HG02623 (cell line): Measurements from ENCODE around the gene JSRP1.

Experiments used
- ATAC-seq: cut with Tn5 transposase; IDR thresholded peaks from one replicate; pipeline ENCODE4 v1.9.1; 2021; ENCODE audit warnings: moderate library complexity; ENCODE audit not compliant: unreplicated experiment

JSRP1 gene, protein sequence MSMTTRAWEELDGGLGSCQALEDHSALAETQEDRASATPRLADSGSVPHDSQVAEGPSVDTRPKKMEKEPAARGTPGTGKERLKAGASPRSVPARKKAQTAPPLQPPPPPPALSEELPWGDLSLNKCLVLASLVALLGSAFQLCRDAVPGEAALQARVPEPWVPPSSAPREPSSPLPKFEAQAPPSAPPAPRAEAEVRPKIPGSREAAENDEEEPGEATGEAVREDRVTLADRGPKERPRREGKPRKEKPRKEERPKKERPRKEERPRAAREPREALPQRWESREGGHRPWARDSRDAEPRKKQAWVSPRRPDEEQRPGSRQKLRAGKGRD

DNA sequence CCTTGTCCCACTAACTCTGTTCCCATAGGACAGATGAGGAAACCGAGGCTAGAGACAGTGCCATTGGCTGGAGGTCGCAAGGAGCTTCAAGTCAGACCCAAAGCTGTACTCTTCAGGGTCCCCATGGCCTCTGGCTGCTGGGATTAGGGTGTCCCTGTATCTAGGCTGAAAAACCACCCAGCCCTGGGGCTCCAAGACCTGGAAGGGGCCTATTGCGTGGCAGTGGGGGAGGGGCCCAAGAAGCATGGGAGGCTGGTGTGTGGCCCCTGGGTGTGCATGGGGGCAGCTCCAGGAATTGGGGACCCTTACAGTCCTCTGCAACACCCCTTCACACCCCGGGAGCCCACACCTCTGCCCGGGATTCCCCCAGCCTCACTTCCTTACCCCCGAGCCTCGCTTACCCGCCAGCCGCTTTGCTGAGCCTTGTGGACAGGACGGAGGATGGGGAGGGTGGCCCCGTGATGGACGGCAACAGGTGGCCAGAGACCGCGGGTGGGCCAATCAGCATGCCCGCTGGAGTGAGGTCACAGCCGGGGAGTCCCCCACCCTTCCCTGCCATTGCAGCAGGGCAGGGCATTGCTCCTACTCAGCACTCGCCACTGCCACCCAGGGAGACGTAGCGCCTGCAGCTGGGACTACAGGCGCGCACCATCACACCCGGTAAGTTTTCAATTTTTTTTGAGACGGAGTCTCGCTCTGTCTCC lies at the start of gene JSRP1:
JSRP1 (minus strand) TSS at position 436 of the 704 bp plus-strand sequence. CDS start 1,103 bp downstream, outside the sequence.
- no peak for ATAC-seq

DNA sequence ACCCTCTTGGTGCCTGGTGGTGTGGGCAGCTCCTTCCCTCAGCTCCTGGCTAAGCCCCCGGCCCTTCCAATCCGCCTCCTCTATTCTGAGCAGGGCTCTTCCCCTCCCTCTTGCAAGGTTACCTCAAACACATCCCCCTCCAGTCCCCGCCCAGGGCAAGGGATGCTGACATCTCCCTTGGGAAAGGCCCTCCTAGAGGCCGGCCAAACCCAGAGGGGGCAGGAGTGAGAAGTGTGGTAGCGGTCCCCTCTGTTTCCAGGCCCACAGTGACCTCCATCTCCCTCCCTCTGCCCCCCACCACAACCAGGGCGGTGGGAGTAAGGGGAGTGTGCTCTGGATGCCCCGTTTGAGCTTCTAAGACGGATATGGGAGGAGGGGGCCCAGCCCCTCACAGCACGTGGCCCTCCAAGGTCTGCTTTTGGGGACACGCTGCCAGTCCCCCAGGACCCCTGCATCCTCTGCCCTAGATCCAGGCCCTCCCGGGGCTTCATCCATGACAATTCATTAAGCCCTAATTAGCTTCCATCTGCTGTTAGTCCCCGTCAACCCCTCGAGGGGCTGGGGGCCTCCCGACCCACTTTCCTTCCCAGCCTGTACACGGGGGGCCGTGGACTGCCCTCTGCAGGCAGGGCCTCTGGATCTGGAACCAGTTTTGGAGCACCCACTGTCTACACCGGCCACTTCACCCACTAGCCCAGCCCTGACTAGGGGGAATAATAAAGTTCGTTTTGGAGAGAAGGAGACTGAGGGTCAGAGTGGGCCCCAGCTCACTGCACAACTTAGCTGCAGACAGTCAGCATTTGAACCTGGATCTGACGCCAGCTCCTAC lies 49.4 kb upstream of the JSRP1 start:
- ATAC-seq: no peak

DNA sequence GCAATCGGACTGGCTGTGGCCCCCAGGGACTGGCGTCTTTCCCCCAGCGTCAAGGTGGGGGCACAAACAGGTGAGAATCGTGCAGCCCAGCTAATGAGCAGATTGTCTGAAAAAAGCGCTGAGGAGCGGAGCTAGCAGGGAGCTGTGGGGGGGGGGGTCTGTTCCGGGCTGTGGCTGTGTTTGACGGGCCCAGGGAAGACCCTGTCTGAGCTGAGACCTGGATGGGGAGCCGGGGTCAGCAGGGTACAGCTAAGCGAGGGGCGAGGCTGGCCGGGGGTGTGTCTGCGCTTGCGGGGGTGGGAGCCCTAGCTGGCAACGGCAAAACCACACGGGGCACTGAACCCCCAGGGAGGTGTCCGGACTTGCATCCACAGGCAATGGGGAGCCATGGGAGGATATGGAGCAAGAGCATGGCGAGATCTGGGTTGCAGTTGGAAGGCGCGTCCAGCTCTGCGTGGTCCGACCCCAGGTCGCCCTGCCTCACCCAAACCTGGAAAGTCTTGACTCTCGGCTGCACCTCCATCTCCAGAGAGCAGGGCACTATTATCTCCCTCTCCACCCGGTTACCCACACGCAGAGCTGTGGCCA lies 47.1 kb upstream of the JSRP1 start:
- ATAC-seq: no peak

DNA sequence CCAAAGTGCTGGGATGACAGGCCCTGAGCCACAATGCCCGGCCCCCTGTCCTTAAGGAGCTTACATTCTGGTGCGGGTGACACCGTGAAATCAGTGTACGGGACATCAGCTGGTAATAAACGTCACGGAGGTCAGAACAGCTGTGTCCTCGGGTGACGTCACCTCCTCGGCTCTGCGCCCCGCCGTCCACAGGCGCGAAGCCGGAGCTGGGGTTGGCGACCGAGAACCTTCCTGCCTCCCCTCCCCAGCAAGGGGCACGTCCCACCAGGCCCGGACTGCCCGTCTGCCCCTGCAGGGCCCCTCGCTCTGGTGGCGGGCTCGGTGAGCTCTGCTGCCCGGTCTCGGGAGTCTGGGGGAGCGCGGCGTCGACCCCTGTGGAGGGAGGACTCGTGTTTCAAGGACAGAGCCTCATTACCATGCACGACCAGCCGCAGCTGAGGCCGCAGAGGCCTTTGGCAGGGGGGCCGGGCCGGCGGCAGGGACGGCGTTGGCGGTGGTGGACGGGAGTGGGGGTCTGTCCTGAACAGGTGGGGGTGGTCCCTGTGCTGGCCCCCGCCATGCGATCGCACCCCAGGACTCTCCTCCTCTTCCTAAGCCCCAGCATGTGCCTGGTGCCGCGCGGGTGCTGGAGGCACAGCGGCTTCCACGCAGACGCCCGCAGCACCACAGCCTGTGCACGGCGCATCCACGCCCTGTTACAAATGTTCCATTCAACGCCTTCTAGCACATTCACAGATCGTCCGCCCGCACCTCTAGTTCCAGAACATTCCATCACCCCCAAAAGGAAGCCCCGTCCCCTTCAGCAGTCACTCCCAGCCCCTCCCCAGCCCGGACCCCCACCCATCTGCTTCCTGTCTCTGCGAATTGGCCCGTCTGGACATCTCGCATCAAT lies 46.3 kb upstream of the JSRP1 start:
- ATAC-seq: no peak

DNA sequence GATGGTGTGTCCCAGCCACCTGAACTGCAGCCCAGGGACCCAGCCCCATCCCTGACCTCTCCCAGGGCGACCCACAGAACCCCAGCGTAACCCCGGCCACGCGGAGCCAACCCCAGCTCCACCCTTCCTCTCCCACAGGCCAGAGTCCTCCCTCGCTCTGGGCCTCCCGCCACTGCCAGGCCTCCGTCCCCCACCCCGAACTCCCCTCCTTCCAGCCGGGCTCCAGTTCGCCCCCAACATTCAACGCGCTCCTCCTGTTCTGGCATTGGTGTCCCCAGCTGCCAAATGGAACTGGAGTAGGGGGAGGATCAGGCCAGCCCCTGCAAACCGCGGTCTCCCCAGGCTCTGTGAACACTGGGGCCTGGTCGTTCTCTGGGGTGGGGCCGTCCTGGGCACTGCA lies 44.3 kb upstream of the JSRP1 start:
- no peak for ATAC-seq

DNA sequence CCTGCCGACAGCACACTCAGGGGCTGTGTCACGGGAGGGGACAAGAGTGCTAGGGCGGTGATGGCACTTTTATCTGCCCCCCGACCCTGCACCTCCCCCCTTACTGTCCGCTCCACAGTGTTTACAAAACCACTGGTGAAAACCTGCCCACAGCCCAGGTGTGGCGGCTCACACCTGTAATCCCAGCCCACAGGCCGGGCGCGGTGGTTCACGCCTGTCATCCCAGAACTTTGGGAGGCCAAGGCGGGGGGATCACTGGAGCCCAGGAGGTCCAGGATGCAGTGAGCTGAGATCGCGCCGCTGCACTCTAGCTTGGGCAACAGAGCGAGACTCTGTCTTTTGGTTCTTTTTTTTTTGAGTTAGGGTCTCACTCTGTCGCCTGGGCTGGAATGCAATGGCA lies 39.9 kb upstream of the JSRP1 start:
- ATAC-seq: no peak

DNA sequence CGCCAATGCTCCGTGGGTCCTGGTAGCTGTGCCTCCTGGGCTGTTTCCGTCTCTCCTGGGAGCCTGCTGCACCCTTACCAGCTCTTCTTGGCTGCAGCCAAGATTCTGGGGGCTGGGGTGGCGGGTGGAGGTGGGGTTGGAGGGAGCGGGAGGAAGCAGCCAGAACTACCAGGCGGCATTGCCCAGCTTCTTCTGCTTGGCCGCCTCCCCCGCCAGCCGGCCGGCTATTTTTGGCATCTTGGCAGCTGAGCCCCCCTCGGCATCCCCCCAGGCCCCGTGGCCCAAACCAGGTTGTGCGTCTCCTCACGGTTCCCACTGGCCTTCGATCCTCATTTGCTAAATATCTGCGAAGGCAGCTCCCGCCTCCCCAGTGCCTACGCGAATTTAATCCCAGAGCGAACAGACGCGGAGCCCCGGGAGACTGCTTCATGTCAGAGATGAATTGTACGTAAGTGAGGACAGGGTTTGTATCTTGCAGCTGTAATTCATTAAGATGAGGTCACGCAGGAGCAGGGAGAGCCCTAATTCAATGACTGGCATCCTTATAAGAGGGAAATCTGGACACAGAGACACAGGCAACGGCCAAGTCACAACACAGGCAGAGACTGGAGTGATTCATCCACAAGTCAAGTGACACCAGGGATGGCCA lies 38.6 kb upstream of the JSRP1 start:
- ATAC-seq: no peak

DNA sequence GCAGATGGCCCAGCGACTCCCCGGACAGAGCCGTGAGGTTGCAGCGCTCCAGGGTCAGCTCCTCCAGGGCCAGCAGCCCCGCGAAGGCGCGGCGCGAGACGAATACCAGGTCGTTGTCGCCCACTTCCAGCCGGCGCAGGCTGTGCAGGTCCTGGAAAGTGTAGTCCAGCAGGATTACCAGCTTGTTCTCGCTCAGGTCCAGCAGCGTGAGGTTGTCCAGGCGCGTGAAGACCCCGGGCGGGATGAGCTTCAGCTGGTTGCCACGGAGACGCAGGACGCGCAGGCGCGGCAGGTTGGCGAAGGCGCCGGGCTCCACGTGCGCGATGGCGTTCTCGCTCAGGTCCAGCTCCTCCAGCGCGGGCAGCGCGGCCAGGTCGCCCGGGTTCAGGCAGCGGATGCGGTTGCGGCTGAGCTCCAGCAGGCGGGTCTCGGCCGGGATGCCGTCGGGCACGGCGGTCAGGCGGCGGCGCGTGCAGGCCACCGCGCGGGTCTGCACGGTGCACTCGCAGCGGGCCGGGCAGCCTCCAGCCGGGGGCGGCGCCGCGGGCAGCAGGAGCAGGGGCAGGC lies 35.1 kb upstream of the JSRP1 start:
- ATAC-seq: no peak

DNA sequence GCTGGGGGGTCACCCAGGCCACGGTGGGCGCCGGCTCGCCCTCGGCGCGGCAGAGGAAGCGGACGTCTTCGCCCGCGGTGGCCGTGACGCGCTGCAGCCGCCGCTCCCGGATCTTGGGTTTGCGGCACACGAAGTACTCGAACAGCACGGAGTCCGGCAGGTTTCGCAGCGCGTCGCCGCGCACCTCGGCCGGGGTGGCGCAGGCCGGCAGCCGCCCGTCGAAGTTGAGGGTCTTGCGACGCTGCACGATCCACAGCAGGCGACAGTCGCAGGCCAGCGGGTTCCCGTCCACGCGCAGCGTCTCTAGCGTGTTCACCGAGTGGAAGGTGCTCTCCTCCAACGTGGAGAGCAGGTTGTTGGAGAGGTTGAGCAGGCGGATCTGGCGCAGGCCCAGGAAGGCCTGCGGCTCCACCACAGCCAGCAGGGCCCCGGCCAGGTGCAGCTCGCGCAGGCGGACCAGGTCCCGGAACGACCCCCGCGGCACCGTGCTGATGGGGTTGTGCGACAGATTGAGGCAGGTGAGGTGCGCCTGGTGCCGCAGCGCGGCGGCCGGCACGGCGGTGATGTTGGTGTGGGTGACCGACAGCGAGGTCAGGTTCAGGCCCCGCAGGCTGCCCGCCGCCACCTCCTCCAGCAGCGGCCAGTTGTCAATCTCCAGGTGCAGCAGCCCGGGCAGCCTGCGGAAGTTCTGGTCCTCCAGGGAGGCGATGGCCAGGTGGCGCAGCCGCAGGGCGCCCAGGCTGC lies 34.4 kb upstream of the JSRP1 start:
- ATAC-seq: no peak

DNA sequence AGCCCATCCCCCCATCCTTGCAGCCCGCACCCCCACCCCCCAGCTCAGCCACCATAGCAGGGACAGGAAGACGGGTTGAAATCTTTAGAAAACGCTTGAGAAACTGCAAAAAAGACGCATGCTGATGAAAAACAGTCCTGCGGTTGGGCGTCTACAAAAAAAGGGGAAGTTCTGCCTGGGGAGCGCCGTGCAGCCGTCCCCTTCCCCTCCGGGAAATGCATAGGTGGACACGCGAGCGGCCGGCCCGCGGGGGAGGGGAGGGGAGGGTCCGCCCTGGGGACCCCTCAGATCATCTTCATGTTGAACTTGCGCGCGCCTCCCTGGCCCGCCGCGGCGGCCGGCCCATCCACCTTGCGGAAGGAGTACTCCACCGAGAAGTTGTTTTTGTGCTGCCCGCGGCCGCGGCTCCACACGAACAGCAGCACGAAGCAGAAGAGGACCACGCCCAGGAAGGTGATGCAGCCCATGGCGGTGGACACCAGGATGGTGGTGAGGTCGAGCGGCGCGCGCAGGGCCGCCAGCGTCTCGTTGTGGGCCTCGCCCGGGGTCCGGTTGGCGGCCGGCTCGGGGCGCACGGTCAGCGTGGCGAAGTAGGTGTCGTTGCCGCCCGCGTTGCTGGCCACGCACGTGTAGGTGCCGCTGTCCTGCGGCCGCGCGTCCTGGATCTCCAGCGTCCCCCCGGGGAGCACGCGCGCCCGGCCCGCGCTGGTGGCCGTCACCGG lies 33.7 kb upstream of the JSRP1 start:
- ATAC-seq: no peak

DNA sequence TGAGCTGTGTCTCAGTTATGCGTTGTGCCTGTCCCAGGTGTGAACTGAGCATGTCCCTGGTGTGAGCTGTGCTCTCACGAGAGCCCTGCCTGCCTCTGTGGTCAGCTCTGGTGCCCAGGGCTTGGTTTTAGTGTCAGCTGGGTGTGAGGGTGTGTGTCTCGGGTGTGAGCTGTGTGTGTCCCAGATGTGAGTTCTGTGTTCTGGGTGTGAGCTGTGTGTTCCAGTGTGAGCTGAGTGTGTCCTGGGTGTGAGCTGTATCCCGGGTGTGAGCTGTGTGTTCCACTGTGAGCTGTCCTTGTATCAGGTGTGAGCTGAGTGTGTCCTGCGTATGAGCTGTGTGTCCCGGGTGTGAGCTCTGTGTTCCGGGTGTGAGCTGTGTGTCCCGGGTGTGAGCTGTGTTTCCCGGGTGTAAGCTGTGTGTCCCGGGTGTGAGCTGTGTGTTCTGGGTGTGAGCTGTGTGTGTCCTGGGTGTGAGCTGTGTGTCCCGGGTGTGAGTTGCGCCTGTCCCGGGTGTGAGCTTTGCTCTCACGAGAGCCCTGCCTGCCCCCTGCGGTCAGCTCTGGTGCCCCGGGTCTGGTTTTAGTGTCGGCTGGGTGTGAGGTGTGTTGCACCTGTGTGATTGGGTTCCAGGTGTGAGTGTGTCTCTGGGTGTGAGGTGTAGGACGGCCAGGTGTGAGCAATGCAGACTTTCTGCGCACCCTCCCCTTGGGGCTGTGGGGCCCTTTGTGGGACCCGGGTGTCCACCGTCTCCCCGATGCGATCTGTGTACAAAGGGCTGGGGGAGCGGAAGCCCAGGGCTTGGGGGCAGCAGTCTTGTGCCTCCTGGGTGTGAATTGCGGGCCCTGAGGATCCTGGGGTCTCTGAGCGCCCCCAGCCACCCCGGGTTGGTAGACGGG lies 32.8 kb upstream of the JSRP1 start:
- no peak for ATAC-seq

DNA sequence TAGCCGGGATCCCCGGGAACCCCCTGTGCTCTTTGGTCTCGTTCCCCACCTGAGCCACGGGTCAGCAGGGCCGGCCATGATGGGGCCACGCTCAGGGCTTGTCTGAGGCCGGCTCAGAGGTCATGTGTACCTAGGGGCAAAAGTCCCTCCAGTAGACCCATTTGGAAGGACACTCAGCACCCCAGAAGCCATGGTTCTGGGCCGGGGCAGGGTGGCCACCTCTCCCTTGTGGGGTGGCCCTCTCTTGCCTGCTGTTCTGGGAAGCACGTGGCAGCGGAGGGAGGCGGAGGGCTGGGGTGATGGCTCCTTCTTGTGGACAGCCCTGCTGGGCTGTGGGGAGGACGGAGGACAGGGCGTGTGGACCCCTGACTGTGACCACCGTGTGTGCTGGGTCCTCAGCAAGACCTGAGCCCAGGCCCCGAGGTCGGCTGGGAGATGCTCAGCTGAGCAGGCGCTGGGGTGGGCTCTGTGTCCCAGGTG lies 32.2 kb upstream of the JSRP1 start:
- ATAC-seq: no peak

DNA sequence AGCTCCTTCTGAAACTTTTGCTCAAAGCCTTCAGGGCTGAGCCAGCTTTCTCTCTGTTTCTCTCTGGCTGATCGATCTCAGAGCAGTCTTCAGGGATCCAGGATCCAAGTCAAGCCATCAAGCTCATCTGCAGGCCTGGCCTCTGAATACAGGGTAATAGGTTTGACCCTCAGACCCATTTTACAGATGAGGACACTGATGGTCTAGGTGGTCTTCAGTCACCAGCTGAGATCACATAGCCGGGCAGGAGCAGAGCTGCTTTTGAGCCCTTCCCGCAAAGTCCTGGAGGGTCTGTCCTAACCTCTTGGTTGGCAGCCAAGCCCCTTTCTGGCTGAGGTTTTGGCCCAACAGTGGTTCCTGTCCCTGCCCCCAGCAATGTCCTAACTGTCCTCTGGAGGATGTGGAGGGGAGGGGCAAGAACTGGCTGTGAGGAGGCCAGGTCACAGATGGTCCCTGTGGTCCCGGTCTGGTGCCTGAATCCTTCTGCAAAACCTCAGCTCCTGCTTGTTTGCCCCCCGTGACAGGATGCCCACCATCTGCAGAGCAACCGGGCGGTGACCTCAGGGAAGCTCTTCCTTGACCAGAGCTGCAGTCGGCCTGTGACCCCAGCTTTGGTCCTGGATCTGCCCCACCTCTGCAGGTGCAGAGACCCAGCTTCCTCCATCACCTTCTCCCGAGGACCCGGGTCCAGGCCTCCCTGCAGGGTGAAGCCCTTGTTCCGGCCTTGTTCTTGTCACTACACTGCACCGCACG lies 31.5 kb upstream of the JSRP1 start:
- no peak for ATAC-seq

DNA sequence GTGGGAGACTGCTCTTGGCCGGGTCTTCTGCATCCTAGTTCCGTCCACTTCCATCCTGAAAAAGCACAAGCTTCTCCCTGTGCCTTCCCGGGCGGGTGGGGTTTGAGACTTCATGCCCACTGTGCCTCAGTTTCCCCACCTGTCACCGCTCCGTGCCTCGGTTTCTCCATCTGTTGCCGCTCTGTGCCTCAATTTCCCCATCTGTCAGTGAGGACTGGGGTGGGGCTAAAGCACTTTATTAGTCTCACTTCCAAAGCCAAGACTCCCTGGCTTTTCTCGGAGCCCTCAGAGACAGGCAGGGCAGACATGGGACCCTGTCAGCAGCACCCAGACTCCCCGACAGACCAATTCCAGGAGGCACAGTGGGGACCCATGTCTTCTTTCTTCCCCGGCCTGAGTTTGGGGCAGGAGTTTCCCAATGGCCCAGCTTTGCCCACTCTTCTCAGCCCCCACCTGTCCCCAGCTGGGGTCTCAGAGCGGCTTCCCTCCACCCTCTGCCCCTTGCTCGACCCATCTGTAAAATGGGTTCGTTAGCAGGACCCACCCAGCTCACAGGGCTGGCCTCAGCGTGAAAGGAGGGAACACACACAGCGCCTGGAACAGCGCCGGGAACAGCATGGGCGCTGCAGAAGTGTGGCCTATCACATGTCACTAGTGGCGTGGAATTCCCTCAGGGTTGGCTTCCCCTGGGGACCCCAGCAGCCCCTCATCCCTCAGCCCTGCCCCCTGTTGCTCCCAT lies 30.4 kb upstream of the JSRP1 start:
- no peak for ATAC-seq

DNA sequence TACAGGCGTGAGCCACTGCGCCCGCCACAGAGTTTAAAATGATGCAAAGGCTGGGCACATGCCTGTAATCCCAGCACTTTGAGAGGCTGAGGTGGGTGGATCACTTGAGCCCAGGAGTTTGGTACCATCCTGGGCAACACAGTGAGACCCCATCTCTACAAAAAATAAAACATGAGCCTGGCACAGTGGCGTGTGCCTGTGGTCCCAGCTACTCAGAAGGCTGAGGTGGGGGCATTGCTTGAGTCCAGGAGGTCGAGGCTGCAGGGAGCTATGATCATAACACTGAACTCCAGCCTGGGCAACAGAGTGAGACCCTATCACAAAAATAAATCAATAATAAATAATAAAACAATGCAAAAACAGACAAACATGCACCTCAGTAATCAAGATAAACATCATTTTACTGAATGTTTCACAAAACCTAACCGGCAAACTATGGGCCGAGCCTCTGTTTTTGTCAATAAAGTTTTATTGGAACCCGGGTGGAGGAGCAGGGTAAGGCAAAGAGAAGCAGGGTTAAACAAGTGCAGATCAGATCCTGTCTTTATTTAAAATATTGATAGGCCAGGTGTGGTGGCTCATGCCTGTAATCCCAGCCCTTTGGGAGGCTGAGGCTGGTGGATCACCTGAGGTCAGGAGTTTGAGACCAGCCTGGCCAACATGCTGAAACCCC lies 27.8 kb upstream of the JSRP1 start:
- ATAC-seq: no peak
